ENCODE data around the gene GHRHR.

DNA sequence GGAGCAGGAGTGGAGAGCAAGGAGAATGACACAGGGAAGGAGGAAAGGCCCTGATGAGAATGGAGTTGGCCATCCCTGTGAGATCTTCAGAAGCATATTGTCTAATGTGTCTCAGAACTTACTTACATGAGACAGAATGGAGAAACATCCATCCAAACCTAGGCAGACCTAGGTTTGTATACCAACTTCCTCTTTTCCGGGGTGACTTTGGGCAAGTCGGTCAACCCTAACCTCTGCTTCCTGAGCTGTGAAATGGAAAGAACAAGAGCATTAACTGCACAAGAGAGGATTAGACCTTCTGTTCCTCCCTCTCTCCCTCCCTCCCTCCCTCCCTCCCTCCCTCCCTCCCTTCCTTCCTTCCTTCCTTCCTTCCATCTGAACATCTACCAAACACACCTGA, 4.5 kb downstream of the GHRHR start:
- TF ChIP-seq POLR2A (IDR thresholded peaks at IDR 0.05; ENCODE audit: low read length) (no peak), GATA1 (IDR thresholded peaks at IDR 0.05; ENCODE audit: low read depth, low read length) (no peak)

All from erythroblast (primary cell).